ENCODE data around the gene ADAM19. TPM values are rescaled to one million over a fixed set of nuclear protein-coding genes. Genes with fewer than 3 reads are reported as not detected.

The ADAM19 gene
- total RNA-seq, 1 donor from 2014 or later = 41.2 TPM

GRCh38 chr5:157540707-157541446 is 34.7 kb downstream of the ADAM19 start:
- H3K27ac Mint-ChIP-seq (ENCODE audit: unreplicated experiment) = peak overlapping the region; percentile 44
- H3K4me1 Mint-ChIP-seq (ENCODE audit: low read depth, unreplicated experiment) = peaks cover 19% of the 10 kb centered on the region
- H3K4me3 Mint-ChIP-seq (ENCODE audit: unreplicated experiment) = peak overlapping the region; percentile 4
- no peaks in the 10 kb centered on the region for H3K9me3 Mint-ChIP-seq (ENCODE audit: unreplicated experiment)
- peak; percentile 32 for DNase-seq
- H3K27me3 Mint-ChIP-seq (ENCODE audit: unreplicated experiment) = peaks cover 2% of the 10 kb centered on the region
- no peaks in the 10 kb centered on the region for H3K36me3 Mint-ChIP-seq (ENCODE audit: unreplicated experiment)
- TF ChIP-seq CTCF (IDR thresholded peaks at IDR 0.05; ENCODE audit: partially characterized antibody, unreplicated experiment) = no peak

GRCh38 chr5:157540124-157540523 is 35.5 kb downstream of the ADAM19 start:
- Mint-ChIP-seq H3K4me1 (ENCODE audit: low read depth, unreplicated experiment) (peaks cover 19% of the 10 kb centered on the region), H3K27me3 (ENCODE audit: unreplicated experiment) (peaks cover 2% of the 10 kb centered on the region), H3K36me3 (ENCODE audit: unreplicated experiment) (no peaks in the 10 kb centered on the region), H3K4me3 (ENCODE audit: unreplicated experiment) (no peak overlapping the region), H3K27ac (ENCODE audit: unreplicated experiment) (no peak overlapping the region), H3K9me3 (ENCODE audit: unreplicated experiment) (no peaks in the 10 kb centered on the region)
- TF ChIP-seq CTCF (IDR thresholded peaks at IDR 0.05; ENCODE audit: partially characterized antibody, unreplicated experiment) = no peak
- no peak for DNase-seq

GRCh38 chr5:157539503-157540022 is 36.0 kb downstream of the ADAM19 start:
- Mint-ChIP-seq H3K36me3 (ENCODE audit: unreplicated experiment) (no peaks in the 10 kb centered on the region), H3K4me1 (ENCODE audit: low read depth, unreplicated experiment) (peaks cover 19% of the 10 kb centered on the region), H3K27me3 (ENCODE audit: unreplicated experiment) (peaks cover 2% of the 10 kb centered on the region), H3K27ac (ENCODE audit: unreplicated experiment) (no peak overlapping the region), H3K4me3 (ENCODE audit: unreplicated experiment) (no peak overlapping the region), H3K9me3 (ENCODE audit: unreplicated experiment) (no peaks in the 10 kb centered on the region)
- DNase-seq = no peak
- TF ChIP-seq CTCF (IDR thresholded peaks at IDR 0.05; ENCODE audit: partially characterized antibody, unreplicated experiment) = no peak

GRCh38 chr5:157538311-157538710 is 37.3 kb downstream of the ADAM19 start:
- Mint-ChIP-seq H3K9me3 (ENCODE audit: unreplicated experiment) (peaks cover 2% of the 10 kb centered on the region), H3K36me3 (ENCODE audit: unreplicated experiment) (no peaks in the 10 kb centered on the region), H3K4me3 (ENCODE audit: unreplicated experiment) (no peak overlapping the region), H3K27me3 (ENCODE audit: unreplicated experiment) (no peaks in the 10 kb centered on the region), H3K27ac (ENCODE audit: unreplicated experiment) (no peak overlapping the region), H3K4me1 (ENCODE audit: low read depth, unreplicated experiment) (peaks cover 19% of the 10 kb centered on the region)
- no peak for TF ChIP-seq CTCF (IDR thresholded peaks at IDR 0.05; ENCODE audit: partially characterized antibody, unreplicated experiment)
- DNase-seq = no peak

Measured in glutamatergic neuron (in vitro differentiated cells).